Measurements from ENCODE around the gene ATXN7L1. TPM values are rescaled to one million over a fixed set of nuclear protein-coding genes. Genes with fewer than 3 reads are reported as not detected.

The ATXN7L1 gene
- total RNA-seq, 1 donor from 2014 or later = 16.0 TPM

GRCh38 chr7:105612806-105613205 is 263.6 kb downstream of the ATXN7L1 start:
- Mint-ChIP-seq H3K27ac (no peak overlapping the region), H3K27me3 (no peaks in the 10 kb centered on the region), H3K4me3 (no peak overlapping the region), H3K4me1 (ENCODE audit: unreplicated experiment) (no peaks in the 10 kb centered on the region), H3K36me3 (peaks cover 10% of the 10 kb centered on the region), H3K9me3 (no peaks in the 10 kb centered on the region)
- TF ChIP-seq, protein P1, sequence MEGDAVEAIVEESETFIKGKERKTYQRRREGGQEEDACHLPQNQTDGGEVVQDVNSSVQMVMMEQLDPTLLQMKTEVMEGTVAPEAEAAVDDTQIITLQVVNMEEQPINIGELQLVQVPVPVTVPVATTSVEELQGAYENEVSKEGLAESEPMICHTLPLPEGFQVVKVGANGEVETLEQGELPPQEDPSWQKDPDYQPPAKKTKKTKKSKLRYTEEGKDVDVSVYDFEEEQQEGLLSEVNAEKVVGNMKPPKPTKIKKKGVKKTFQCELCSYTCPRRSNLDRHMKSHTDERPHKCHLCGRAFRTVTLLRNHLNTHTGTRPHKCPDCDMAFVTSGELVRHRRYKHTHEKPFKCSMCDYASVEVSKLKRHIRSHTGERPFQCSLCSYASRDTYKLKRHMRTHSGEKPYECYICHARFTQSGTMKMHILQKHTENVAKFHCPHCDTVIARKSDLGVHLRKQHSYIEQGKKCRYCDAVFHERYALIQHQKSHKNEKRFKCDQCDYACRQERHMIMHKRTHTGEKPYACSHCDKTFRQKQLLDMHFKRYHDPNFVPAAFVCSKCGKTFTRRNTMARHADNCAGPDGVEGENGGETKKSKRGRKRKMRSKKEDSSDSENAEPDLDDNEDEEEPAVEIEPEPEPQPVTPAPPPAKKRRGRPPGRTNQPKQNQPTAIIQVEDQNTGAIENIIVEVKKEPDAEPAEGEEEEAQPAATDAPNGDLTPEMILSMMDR (conservative IDR thresholded peaks at IDR 0.05) = no peak
- DNase-seq (ENCODE audit: extremely low spot score, unreplicated experiment) = no peak

DNA sequence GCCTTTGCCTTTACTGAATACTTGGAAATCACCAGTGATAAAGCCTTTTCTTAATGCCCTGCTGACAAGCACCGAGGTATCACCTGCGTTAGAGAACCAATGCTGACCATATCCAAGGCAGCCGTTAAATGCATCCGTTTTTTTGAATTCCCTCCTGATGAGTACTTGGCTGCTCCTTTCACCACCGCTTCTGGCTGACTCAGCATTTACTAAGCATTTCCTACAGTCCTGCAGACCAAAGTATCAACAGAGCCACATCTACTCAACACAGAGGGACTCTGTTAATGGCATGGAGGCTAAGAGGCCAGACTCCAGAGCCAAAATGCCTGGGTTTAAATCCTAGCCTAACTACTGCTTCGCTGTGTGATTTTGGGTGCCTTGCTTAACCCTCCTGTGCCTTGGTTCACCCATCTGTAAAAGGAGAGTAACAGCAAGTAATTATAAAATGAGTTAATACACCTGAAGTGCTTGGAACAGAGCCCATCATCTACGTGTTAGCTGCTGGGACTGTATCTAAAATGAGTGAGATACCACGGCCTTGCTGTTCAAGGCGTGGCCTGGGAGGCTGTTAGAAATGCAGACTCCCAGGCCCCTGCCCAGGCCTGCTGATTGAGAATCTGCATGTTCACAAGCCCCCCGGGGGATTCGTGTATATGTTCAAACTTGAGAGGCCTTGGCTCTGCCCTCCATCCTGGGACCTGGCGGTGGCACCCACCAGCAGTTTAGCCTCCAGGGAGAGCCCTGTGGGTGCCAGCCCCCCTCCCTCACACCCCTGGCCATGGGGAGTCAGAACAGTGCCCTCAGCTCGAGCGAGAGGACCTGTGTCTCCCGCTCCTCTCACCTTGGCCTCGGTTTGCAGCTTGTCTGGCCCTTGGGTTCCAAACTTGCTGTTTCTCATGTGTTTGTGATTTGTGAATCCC is 264.3 kb downstream of the ATXN7L1 start:
- H3K4me3 Mint-ChIP-seq = no peak overlapping the region
- no peak for DNase-seq (ENCODE audit: extremely low spot score, unreplicated experiment)
- no peak overlapping the region for H3K27ac Mint-ChIP-seq
- H3K27me3 Mint-ChIP-seq = no peaks in the 10 kb centered on the region
- no peaks in the 10 kb centered on the region for H3K4me1 Mint-ChIP-seq (ENCODE audit: unreplicated experiment)
- TF ChIP-seq, protein P1 (conservative IDR thresholded peaks at IDR 0.05) = no peak
- H3K9me3 Mint-ChIP-seq = no peaks in the 10 kb centered on the region
- peaks cover 13% of the 10 kb centered on the region for H3K36me3 Mint-ChIP-seq

- Mint-ChIP-seq H3K27me3 (no peaks in the 10 kb centered on the region), H3K9me3 (no peaks in the 10 kb centered on the region), H3K4me1 (ENCODE audit: unreplicated experiment) (no peaks in the 10 kb centered on the region), H3K4me3 (no peak overlapping the region), H3K27ac (no peak overlapping the region), H3K36me3 (peaks cover 13% of the 10 kb centered on the region)
- TF ChIP-seq, protein P1 (conservative IDR thresholded peaks at IDR 0.05) = no peak
- DNase-seq (ENCODE audit: extremely low spot score, unreplicated experiment) = no peak
Observed at GRCh38 chr7:105610165-105610930, 266.1 kb downstream of the ATXN7L1 start.

DNA sequence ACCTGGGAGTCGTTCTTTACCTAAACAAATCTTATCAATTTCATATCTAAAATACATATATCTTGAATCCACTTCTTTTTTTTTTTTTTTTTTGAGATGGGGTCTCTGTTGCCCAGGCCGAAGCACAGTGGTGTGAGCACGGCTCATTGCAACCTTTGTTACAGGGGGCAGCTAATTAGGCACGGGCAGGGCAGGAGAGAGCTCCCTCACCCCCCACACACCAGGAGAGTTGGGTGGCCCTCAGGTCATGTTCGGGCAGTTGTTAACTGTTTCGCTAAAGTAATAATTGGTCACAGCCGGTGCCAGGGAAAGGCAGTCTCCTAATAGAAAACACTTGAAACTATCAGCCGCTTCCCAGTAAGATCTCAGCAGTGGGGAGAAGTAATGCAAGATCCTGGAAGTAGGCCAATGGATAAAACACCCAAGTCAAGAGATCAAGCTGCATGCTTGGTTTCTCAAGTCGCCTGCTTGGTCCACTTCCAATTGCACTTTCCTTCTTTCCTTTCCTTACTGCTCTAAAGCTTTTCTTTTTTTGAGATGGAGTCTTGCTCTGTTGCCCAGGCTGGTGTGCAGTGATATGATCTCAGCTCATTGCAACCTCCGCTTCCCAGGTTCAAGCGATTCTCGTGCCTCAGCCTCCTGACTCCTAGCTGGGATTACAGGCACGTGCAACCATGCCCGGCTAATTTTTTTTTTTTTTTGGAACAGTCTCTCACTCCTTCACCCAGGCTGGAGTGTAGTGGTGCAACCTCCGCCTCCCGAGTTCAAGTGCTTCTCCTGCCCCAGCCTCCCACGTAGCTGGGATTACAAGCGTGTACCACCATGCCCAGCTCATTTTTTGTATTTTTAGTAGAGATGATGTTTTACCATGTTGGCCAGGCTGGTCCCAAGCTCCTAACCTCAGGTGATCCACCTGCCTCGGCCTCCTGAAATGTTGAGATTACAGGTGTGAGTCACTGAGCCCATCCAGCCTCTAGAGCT is 273.8 kb downstream of the ATXN7L1 start:
- no peak overlapping the region for H3K27ac Mint-ChIP-seq
- peaks cover 3% of the 10 kb centered on the region for H3K36me3 Mint-ChIP-seq
- no peaks in the 10 kb centered on the region for H3K9me3 Mint-ChIP-seq
- peaks cover 19% of the 10 kb centered on the region for H3K4me1 Mint-ChIP-seq (ENCODE audit: unreplicated experiment)
- TF ChIP-seq, protein P1 (conservative IDR thresholded peaks at IDR 0.05) = no peak
- no peak for DNase-seq (ENCODE audit: extremely low spot score, unreplicated experiment)
- no peak overlapping the region for H3K4me3 Mint-ChIP-seq
- no peaks in the 10 kb centered on the region for H3K27me3 Mint-ChIP-seq

Data from type B pancreatic cell (in vitro differentiated cells).